ENCODE measurements around the gene SETD5.

GRCh38 chr3:9395570-9396300, 1.7 kb upstream of the SETD5 start:
- TF ChIP-seq POLR2AphosphoS5 (IDR thresholded peaks at IDR 0.05; ENCODE audit: low read depth, low read length) (no peak; the same call in 1 of the 2 replicates), POLR2A (IDR thresholded peaks at IDR 0.05; ENCODE audit: low read depth, low read length) (no peak), TAF1 (IDR thresholded peaks at IDR 0.05; ENCODE audit: borderline replicate concordance, low read depth, low read length) (no peak)

Data from GM12892 (cell line).